PC-9 (cell line): ENCODE results near the gene HEG1.

ENCODE experiments used
- EZH2 ChIP-seq: fragments of 200-600 bp; sonication (generic); IDR thresholded peaks from 2 replicates; pipeline ENCODE4 v1.8.0; 2017; ENCODE audit warnings: antibody characterized with exemption, low read depth
- TF ChIP-seq, protein P1 (sequence below): fragments of 200-600 bp; sonication (generic); conservative IDR thresholded peaks from 2 replicates; pipeline ENCODE4 v1.6.1; 2017; ENCODE audit warnings: mixed run types, antibody characterized with exemption, mild to moderate bottlenecking, moderate library complexity

GRCh38 chr3:125102470-125102869 lies 46.7 kb upstream of the HEG1 start:
- TF ChIP-seq EZH2: no peak
- TF ChIP-seq, protein P1, sequence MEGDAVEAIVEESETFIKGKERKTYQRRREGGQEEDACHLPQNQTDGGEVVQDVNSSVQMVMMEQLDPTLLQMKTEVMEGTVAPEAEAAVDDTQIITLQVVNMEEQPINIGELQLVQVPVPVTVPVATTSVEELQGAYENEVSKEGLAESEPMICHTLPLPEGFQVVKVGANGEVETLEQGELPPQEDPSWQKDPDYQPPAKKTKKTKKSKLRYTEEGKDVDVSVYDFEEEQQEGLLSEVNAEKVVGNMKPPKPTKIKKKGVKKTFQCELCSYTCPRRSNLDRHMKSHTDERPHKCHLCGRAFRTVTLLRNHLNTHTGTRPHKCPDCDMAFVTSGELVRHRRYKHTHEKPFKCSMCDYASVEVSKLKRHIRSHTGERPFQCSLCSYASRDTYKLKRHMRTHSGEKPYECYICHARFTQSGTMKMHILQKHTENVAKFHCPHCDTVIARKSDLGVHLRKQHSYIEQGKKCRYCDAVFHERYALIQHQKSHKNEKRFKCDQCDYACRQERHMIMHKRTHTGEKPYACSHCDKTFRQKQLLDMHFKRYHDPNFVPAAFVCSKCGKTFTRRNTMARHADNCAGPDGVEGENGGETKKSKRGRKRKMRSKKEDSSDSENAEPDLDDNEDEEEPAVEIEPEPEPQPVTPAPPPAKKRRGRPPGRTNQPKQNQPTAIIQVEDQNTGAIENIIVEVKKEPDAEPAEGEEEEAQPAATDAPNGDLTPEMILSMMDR: no peak
